GM23338 (cell line): ENCODE results near the gene THAP6. TPM values are rescaled to one million over a fixed set of nuclear protein-coding genes. Genes with fewer than 3 reads are reported as not detected.

Experiments used
- ATAC-seq: fragments of 200-7000 bp; cut with Tn5 transposase; 3 replicates; pipeline ENCODE4 v1.9.1; 2020
- DNase-seq: peaks from one replicate; pipeline ENCODE4 v3.0.0-alpha.2; 2015; ENCODE audit warnings: low spot score
- H2AFZ ChIP-seq: fragments of 200-600 bp; sonication (generic); 2 replicates; pipeline ENCODE4 v1.8.0; 2016; ENCODE audit warnings: antibody characterized with exemption, mild to moderate bottlenecking, moderate library complexity
- H3F3A ChIP-seq: fragments of 200-600 bp; sonication (generic); replicated peaks from 2 replicates; pipeline ENCODE4 v1.8.0; 2017; ENCODE audit warnings: antibody characterized with exemption, mixed run types, low read depth
- H3K27ac ChIP-seq: fragments of 200-600 bp; sonication (generic); 2 replicates; pipeline ENCODE4 v1.6.1; 2016; ENCODE audit warnings: low read depth
- H3K27me3 ChIP-seq: fragments of 200-600 bp; sonication (generic); 2 replicates; pipeline ENCODE4 v1.8.0; 2016; ENCODE audit warnings: mild to moderate bottlenecking, mixed run types, moderate library complexity; ENCODE audit not compliant: insufficient read depth
- H3K36me3 ChIP-seq: fragments of 200-600 bp; sonication (generic); 2 replicates; pipeline ENCODE4 v1.8.0; 2016; ENCODE audit warnings: mild to moderate bottlenecking; ENCODE audit not compliant: insufficient read depth
- H3K4me1 ChIP-seq: fragments of 200-600 bp; sonication (generic); 2 replicates; pipeline ENCODE4 v1.8.0; 2016; ENCODE audit warnings: mild to moderate bottlenecking, moderate library complexity; ENCODE audit not compliant: insufficient read depth
- H3K4me2 ChIP-seq: fragments of 200-600 bp; sonication (generic); 2 replicates; pipeline ENCODE4 v1.7.1; 2017; ENCODE audit warnings: mixed run types
- H3K4me3 ChIP-seq: fragments of 200-600 bp; sonication (generic); 2 replicates; pipeline ENCODE4 v1.6.1; 2016; ENCODE audit warnings: mixed run types
- H3K79me2 ChIP-seq: fragments of 200-600 bp; sonication (generic); replicated peaks from 2 replicates; pipeline ENCODE4 v1.8.0; 2017; ENCODE audit warnings: mild to moderate bottlenecking; ENCODE audit not compliant: insufficient read depth
- H3K9me2 ChIP-seq: fragments of 200-600 bp; sonication (generic); 2 replicates; pipeline ENCODE4 v1.8.0; 2017; ENCODE audit not compliant: insufficient read depth
- H4K20me1 ChIP-seq: fragments of 200-600 bp; sonication (generic); replicated peaks from 2 replicates; pipeline ENCODE4 v1.8.0; 2017; ENCODE audit warnings: mild to moderate bottlenecking; ENCODE audit not compliant: insufficient read depth
- H3K27ac Mint-ChIP-seq: 2 replicates; pipeline ENCODE4 v1.8.0; 2020; ENCODE audit warnings: inconsistent platforms, mild to moderate bottlenecking, moderate library complexity, mixed read lengths
- H3K27me3 Mint-ChIP-seq: 3 replicates; pipeline ENCODE4 v1.8.0; 2022; ENCODE audit warnings: low read depth, mild to moderate bottlenecking, moderate library complexity, mixed read lengths, inconsistent platforms; ENCODE audit not compliant: insufficient read depth, poor library complexity
- H3K36me3 Mint-ChIP-seq: 3 replicates; pipeline ENCODE4 v1.8.0; 2021; ENCODE audit warnings: low read depth, mild to moderate bottlenecking, inconsistent platforms, moderate library complexity, mixed read lengths
- H3K4me1 Mint-ChIP-seq: 3 replicates; pipeline ENCODE4 v1.8.0; 2020; ENCODE audit warnings: mild to moderate bottlenecking, inconsistent platforms, mixed read lengths
- H3K4me3 Mint-ChIP-seq: 3 replicates; pipeline ENCODE4 v1.8.0; 2021; ENCODE audit warnings: moderate library complexity, mild to moderate bottlenecking, inconsistent platforms, mixed read lengths
- H3K9me3 Mint-ChIP-seq: 3 replicates; pipeline ENCODE4 v1.8.0; 2020; ENCODE audit warnings: moderate library complexity, mild to moderate bottlenecking, inconsistent platforms, mixed read lengths
- CREB1 ChIP-seq: fragments of 250-450 bp; sonication (Bioruptor Pico); IDR thresholded peaks from 2 replicates; pipeline ENCODE4 v1.5.0; 2020; ENCODE audit warnings: low read depth, mild to moderate bottlenecking, moderate library complexity
- CTCF ChIP-seq, 2 experiments: fragments of 200-600 bp in 1 of 2; sonication (generic) in 1 of 2; conservative IDR thresholded peaks; 2 replicates each; pipeline versions ENCODE4 v1.5.1 to v1.6.1; 2016 to 2017; ENCODE audit warnings: antibody characterized with exemption in 2 of 2, low read depth in 2 of 2, mild to moderate bottlenecking in 2 of 2, moderate library complexity in 1 of 2
- ETS1 ChIP-seq: IDR thresholded peaks from 2 replicates; pipeline ENCODE4 v1.6.1; 2016; ENCODE audit warnings: antibody characterized with exemption
- EZH2phosphoT487 ChIP-seq: fragments of 200-600 bp; sonication (generic); IDR thresholded peaks from one replicate; pipeline ENCODE4 v1.8.1; 2018; ENCODE audit warnings: antibody characterized with exemption; ENCODE audit not compliant: unreplicated experiment
- POLR2AphosphoS5 ChIP-seq: IDR thresholded peaks from 2 replicates; pipeline ENCODE4 v1.6.1; 2016; ENCODE audit warnings: antibody characterized with exemption, low read depth
- REST ChIP-seq: IDR thresholded peaks from one replicate; pipeline ENCODE4 v1.6.1; 2018; ENCODE audit warnings: antibody characterized with exemption; ENCODE audit not compliant: unreplicated experiment
- STAT1 ChIP-seq: IDR thresholded peaks from one replicate; pipeline ENCODE4 v1.6.1; 2016; ENCODE audit warnings: antibody characterized with exemption; ENCODE audit not compliant: unreplicated experiment
- long read RNA-seq: library from polyadenylated mRNA; unstranded; transcript quantifications from one replicate; pipeline ENCODE4 v2.0.0, GENCODE V29; 2020; ENCODE audit not compliant: unreplicated experiment
- polyA plus RNA-seq: library from polyadenylated mRNA; unstranded; fragments of >200 nt; fragmentation: Nextera tagmentation; extraction: Ambion mirVana; gene quantifications from 2 replicates; pipeline ENCODE4 v1.2.1, GENCODE V29; 2016
- total RNA-seq: library from RNA; depleted of rRNA; stranded (reverse); fragments of >200 nt; shearing (Covaris generic); gene quantifications from 2 replicates; pipeline ENCODE4 v1.2.3, GENCODE V29; 2014; rRNA removed

THAP6 gene, protein sequence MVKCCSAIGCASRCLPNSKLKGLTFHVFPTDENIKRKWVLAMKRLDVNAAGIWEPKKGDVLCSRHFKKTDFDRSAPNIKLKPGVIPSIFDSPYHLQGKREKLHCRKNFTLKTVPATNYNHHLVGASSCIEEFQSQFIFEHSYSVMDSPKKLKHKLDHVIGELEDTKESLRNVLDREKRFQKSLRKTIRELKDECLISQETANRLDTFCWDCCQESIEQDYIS
- total RNA-seq: 15.2 and 16.2 TPM in 2 replicates
- polyA plus RNA-seq: 7.4 and 9.0 TPM in 2 replicates
- long read RNA-seq, transcript THAP6-201 (5 exons, 3,549 nt): major isoform, 8 of 11 reads
- long read RNA-seq, partial matches to known transcripts: 0 of 11 reads
- long read RNA-seq, other reads (novel, unspliced or antisense): 1 of 11 reads

DNA sequence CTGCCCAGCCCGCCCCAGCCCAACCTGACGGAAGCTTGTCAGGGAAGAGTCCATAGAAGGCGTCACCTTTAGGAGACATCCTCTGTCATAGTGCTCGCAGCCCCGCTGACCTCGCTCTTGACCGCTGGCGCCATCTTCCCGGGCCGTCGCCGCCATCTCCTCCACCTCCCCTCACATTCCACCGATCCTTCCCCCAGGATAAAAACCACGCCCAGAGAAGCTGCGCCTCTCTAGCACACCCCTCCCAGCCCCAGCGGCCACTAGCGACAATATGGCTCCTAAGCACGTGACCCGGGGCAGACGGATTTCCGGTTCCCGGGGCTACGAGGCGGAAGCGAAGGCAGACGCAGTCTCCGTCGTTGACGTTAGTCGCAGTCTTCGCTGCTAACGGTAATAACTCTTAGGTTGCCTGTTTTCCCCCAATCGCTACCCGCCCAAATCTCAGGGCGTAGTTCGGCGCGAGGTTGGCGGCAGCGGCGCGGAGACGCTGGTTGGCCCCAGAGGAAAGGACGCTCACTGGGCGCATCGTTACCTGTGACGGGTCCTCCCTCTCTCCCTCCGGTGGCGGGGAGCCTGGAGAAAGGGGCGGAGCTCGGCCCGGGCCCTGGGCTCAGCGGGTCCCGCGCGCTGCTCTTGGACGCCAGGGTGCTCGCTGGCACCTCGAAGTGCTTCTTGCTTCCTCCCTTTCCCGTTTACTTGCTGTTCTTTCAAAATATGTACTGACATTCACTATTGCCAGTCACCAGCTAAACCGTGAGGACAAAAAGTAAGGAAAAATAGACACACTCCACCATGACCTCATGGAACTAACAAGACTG, at the start of gene THAP6, which contains the start of gene RCHY1:
Gene THAP6, plus strand, starts transcription at position 343 of the 818 bp plus-strand sequence. CDS start 980 bp downstream, outside the sequence.
Gene RCHY1, minus strand, starts transcription at position 273 of the 818 bp plus-strand sequence. Its CDS starts 117 bp downstream, at position 156.
- TF ChIP-seq CTCF (conservative IDR thresholded peaks at IDR 0.05; ENCODE audit: low read depth in 2 of 2) (peak in 1 of 2 experiments; percentile 4; a peak in 1 of 4 replicates), CREB1 (CRISPR knock-in tag) (peak; percentile 30; the same call in 1 of the 2 replicates), STAT1 (no peak), EZH2phosphoT487 (no peak), POLR2AphosphoS5 (peak; percentile 98), REST (peak; percentile 46), ETS1 (peak; percentile 88)
- H3K79me2 ChIP-seq: peaks cover 40% of the 10 kb centered on the region
- H2AFZ ChIP-seq: peak within 1 kb of the TSS; percentile 95

More for the DNA sequence above, at the start of gene THAP6, which contains the start of gene RCHY1:
- peak; percentile 95 for ATAC-seq
- peak within 1 kb of the TSS; percentile 87 for H3K4me3 ChIP-seq
- Mint-ChIP-seq H3K36me3 (peaks cover 37% of the 10 kb centered on the region), H3K9me3 (no peaks in the 10 kb centered on the region; the same call in 2 of the 3 replicates), H3K4me1 (peaks cover 23% of the 10 kb centered on the region), H3K27ac (peak within 1 kb of the TSS; percentile 79), H3K27me3 (peaks cover 7% of the 10 kb centered on the region), H3K4me3 (no peak within 1 kb of the TSS; the same call in 1 of the 3 replicates)
- no peaks in the 10 kb centered on the region for H3K27me3 ChIP-seq
- no peaks in the 10 kb centered on the region for H3F3A ChIP-seq
- H3K36me3 ChIP-seq: peaks cover 18% of the 10 kb centered on the region; the same call in 1 of the 2 replicates
- peaks cover 15% of the 10 kb centered on the region; the same call in 1 of the 2 replicates for H4K20me1 ChIP-seq
- H3K4me2 ChIP-seq: peak within 1 kb of the TSS; percentile 97
- H3K4me1 ChIP-seq: peaks cover 38% of the 10 kb centered on the region
- H3K27ac ChIP-seq: peak within 1 kb of the TSS; percentile 92
- DNase-seq: peak; percentile 99
- no peaks in the 10 kb centered on the region for H3K9me2 ChIP-seq
